Brain microvascular endothelial cell (primary cell): ENCODE results near the gene NDUFA6.
"Not testable (repeated sequence)": the region's sequence is repeated elsewhere in the genome, so short reads cannot be mapped to it uniquely, and the experiment has no call there.

ENCODE experiments used
- DNase-seq: peaks from one replicate; pipeline ENCODE4 v3.0.0-alpha.2; 2020
- H3K27ac ChIP-seq: fragments of 250-450 bp; sonication (Bioruptor Pico); 2 replicates; pipeline ENCODE4 v1.5.1; 2020; ENCODE audit warnings: mild to moderate bottlenecking, moderate library complexity
- H3K27me3 ChIP-seq: fragments of 250-450 bp; sonication (Bioruptor Pico); replicated peaks from 2 replicates; pipeline ENCODE4 v1.5.1; 2020; ENCODE audit warnings: mild to moderate bottlenecking
- H3K36me3 ChIP-seq: fragments of 250-450 bp; sonication (Bioruptor Pico); replicated peaks from 2 replicates; pipeline ENCODE4 v1.5.1; 2020; ENCODE audit warnings: mild to moderate bottlenecking
- H3K4me3 ChIP-seq: 2 replicates; pipeline ENCODE4 v1.5.1; 2011; ENCODE audit warnings: low read depth, mild to moderate bottlenecking, control low read depth, low read length, moderate library complexity
- CTCF ChIP-seq: IDR thresholded peaks from 2 replicates; pipeline ENCODE4 v1.5.1; 2011; ENCODE audit warnings: low read depth, mild to moderate bottlenecking, moderate library complexity, low read length, control low read depth, inconsistent platforms; ENCODE audit errors: missing control alignments
- in situ Hi-C: cut with HindIII; loops from 2 replicates; pipeline ENCODE4 v1.10.0; 2017; ENCODE audit warnings: low sequenced_read_pairs, low pct_ligation_motif_present

NDUFA6 gene

GRCh38 chr22:42074846-42075676, 15.5 kb downstream of the NDUFA6 start:
- in situ Hi-C loops, result no loop called here
- peak overlapping the region; percentile 75 for H3K4me3 ChIP-seq
- DNase-seq, result no peak
- TF ChIP-seq CTCF, result no peak
- H3K27me3 ChIP-seq, result no peaks in the 10 kb centered on the region
- H3K36me3 ChIP-seq, result peaks cover 2% of the 10 kb centered on the region
- H3K27ac ChIP-seq, result no peak overlapping the region

- H3K4me3 ChIP-seq, result peak within 1 kb of the TSS; percentile 75
- in situ Hi-C loops, result no loop called here
- peaks cover 2% of the 10 kb centered on the region for H3K36me3 ChIP-seq
- DNase-seq, result no peak
- peak; percentile 65 for TF ChIP-seq CTCF
- H3K27me3 ChIP-seq, result no peaks in the 10 kb centered on the region
- H3K27ac ChIP-seq, result peak within 1 kb of the TSS; percentile 73
Measured at GRCh38 chr22:42074132-42074811, 16.3 kb downstream of the NDUFA6 start, which contains the start of gene PHETA2. TSS of gene PHETA2 (plus strand) at chr22:42074248. CDS start at chr22:42077294, 3,046 bp downstream.

- peak overlapping the region; percentile 75 for H3K4me3 ChIP-seq
- peaks cover 2% of the 10 kb centered on the region for H3K36me3 ChIP-seq
- no peak for DNase-seq
- in situ Hi-C loops, result no loop called here
- TF ChIP-seq CTCF, result no peak
- H3K27ac ChIP-seq, result peak overlapping the region; percentile 73
- no peaks in the 10 kb centered on the region for H3K27me3 ChIP-seq
Measured at GRCh38 chr22:42073621-42074041, 16.9 kb downstream of the NDUFA6 start.

GRCh38 chr22:42072606-42073330, 17.8 kb downstream of the NDUFA6 start:
- Histone ChIP-seq H3K36me3 (peaks cover 2% of the 10 kb centered on the region), H3K4me3 (no peak overlapping the region), H3K27ac (no peak overlapping the region), H3K27me3 (no peaks in the 10 kb centered on the region)
- in situ Hi-C loops, result no loop called here
- no peak for DNase-seq
- TF ChIP-seq CTCF, result peak; percentile 11

DNA sequence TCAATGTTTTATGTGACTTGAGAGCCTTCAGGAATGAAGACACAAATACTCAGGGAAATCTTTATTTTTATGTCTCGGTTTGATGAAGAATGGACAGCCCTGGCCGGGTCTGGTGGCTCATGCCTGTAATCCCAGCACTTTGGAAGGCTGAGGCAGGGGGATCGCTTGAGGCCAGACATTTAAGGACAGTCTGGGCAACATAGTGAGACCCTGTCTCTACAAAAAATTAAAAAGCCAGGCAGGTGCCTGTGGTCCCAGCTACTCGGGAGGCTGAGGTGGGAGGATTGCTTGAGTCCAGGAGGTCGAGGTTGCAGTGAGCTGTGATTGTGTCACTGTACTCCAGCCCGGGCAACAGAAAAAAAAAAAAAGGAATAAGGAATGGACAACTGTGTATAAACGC, 19.1 kb downstream of the NDUFA6 start:
- peak overlapping the region; percentile 63 for H3K4me3 ChIP-seq
- H3K27me3 ChIP-seq, H3K27ac ChIP-seq, DNase-seq, in situ Hi-C loops, H3K36me3 ChIP-seq: not testable (repeated sequence)
